ENCODE data around the gene ASS1.

DNA sequence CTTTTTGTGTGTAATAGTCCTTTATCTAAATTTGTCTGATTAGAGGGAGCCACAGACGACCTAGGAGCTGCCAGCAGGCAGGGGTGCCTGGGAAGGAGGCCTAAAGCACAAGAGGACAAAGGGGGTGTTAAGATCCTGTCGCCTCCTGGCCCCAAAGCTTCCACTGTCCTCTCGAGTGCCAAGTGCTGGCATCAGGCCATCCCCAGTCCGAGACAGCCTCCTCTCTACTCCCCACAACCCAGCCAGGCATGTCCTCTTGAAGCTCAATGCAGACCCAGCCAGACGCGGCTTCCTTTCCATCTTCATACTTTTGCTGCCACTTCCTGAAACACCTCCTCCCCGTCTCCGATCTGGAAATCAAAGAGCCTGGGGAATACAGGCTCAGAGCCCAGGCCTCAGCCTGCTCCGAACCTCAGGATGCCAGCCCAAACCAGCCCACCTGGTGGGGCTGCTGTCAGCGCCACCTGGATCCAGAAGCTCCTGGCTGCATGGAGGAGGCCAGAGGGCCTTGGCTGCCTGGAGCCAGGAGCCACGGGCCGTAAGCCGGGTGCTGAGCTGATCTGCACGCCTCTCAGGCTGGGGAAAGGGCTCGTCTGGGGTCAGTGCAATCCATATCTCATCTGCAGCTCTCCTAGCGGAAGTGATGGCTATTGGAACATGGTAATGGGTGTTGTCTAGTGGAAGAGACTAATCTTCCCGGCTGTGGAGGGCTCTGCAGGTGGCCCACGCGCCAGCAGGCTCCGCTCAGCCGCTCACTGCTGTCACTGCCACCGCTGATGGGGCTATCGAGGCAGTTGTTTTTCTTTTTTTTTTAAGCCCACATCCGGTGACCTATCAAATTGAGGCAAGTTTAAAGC is 74.4 kb downstream of the ASS1 start:
- TF ChIP-seq, protein P1, sequence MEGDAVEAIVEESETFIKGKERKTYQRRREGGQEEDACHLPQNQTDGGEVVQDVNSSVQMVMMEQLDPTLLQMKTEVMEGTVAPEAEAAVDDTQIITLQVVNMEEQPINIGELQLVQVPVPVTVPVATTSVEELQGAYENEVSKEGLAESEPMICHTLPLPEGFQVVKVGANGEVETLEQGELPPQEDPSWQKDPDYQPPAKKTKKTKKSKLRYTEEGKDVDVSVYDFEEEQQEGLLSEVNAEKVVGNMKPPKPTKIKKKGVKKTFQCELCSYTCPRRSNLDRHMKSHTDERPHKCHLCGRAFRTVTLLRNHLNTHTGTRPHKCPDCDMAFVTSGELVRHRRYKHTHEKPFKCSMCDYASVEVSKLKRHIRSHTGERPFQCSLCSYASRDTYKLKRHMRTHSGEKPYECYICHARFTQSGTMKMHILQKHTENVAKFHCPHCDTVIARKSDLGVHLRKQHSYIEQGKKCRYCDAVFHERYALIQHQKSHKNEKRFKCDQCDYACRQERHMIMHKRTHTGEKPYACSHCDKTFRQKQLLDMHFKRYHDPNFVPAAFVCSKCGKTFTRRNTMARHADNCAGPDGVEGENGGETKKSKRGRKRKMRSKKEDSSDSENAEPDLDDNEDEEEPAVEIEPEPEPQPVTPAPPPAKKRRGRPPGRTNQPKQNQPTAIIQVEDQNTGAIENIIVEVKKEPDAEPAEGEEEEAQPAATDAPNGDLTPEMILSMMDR (IDR thresholded peaks at IDR 0.05): no peak
- no peak for TF ChIP-seq POLR2A (IDR thresholded peaks at IDR 0.05)
